ENCODE data around the gene ATP2A3. TPM values are rescaled to one million over a fixed set of nuclear protein-coding genes. Genes with fewer than 3 reads are reported as not detected.

ATP2A3 gene
- total and polyA plus RNA-seq, 9 donors, result 1.6 to 9.9 (median 4.2) TPM

- no peak for DNase-seq
- WGBS, 3 donors, result 84 to 88% (median 88%) methylated on average over 10 of the region's 10 CpGs
- Histone ChIP-seq H3K4me3 (no peak overlapping the region), H3K4me1 (ENCODE audit: insufficient read depth) (no peaks in the 10 kb centered on the region), H3K27me3 (no peaks in the 10 kb centered on the region), H3K36me3 (no peaks in the 10 kb centered on the region), H3K9me3 (no peaks in the 10 kb centered on the region), H3K27ac (no peak overlapping the region)
- no peak for TF ChIP-seq EP300 (IDR thresholded peaks at IDR 0.05)
- no peak for TF ChIP-seq POLR2A (IDR thresholded peaks at IDR 0.05)
- TF ChIP-seq CTCF (IDR thresholded peaks at IDR 0.05), result no peak
- intact Hi-C loops (cut with DNase I), result no loop called here
Measured at GRCh38 chr17:3955673-3955988, 8.6 kb downstream of the ATP2A3 start.

- intact Hi-C loops (cut with DNase I), result no loop called here
- H3K4me3 ChIP-seq, result no peak overlapping the region
- 69 to 71% (median 70%) methylated on average over 18 of the region's 18 CpGs for WGBS, 3 donors
- TF ChIP-seq EP300 (IDR thresholded peaks at IDR 0.05) (no peak), POLR2A (IDR thresholded peaks at IDR 0.05) (no peak), CTCF (IDR thresholded peaks at IDR 0.05) (no peak)
- no peaks in the 10 kb centered on the region for H3K27me3 ChIP-seq
- H3K9me3 ChIP-seq, result no peaks in the 10 kb centered on the region
- no peaks in the 10 kb centered on the region for H3K36me3 ChIP-seq
- H3K4me1 ChIP-seq (ENCODE audit: insufficient read depth), result no peaks in the 10 kb centered on the region
- no peak overlapping the region for H3K27ac ChIP-seq
- DNase-seq, result no peak
Measured at GRCh38 chr17:3954976-3955672, 9.1 kb downstream of the ATP2A3 start.

- WGBS, 3 donors, result 88 to 90% (median 89%) methylated on average over 10 of the region's 10 CpGs
- H3K27ac ChIP-seq, result no peak overlapping the region
- H3K9me3 ChIP-seq, result no peaks in the 10 kb centered on the region
- no peaks in the 10 kb centered on the region for H3K27me3 ChIP-seq
- no peaks in the 10 kb centered on the region for H3K36me3 ChIP-seq
- no peaks in the 10 kb centered on the region for H3K4me1 ChIP-seq (ENCODE audit: insufficient read depth)
- TF ChIP-seq EP300 (IDR thresholded peaks at IDR 0.05) (no peak), CTCF (IDR thresholded peaks at IDR 0.05) (no peak), POLR2A (IDR thresholded peaks at IDR 0.05) (no peak)
- H3K4me3 ChIP-seq, result no peak overlapping the region
- DNase-seq, result no peak
- intact Hi-C loops (cut with DNase I), result no loop called here
Measured at GRCh38 chr17:3954086-3954485, 10.2 kb downstream of the ATP2A3 start.

GRCh38 chr17:3953542-3953941 lies 10.7 kb downstream of the ATP2A3 start:
- no peak for DNase-seq
- no peaks in the 10 kb centered on the region for H3K9me3 ChIP-seq
- H3K4me1 ChIP-seq (ENCODE audit: insufficient read depth), result no peaks in the 10 kb centered on the region
- H3K36me3 ChIP-seq, result no peaks in the 10 kb centered on the region
- H3K27me3 ChIP-seq, result no peaks in the 10 kb centered on the region
- TF ChIP-seq CTCF (IDR thresholded peaks at IDR 0.05) (no peak), EP300 (IDR thresholded peaks at IDR 0.05) (no peak), POLR2A (IDR thresholded peaks at IDR 0.05) (no peak)
- intact Hi-C loops (cut with DNase I), result no loop called here
- H3K27ac ChIP-seq, result no peak overlapping the region
- WGBS, 3 donors, result 87 to 92% (median 91%) methylated on average over 14 of the region's 14 CpGs
- H3K4me3 ChIP-seq, result no peak overlapping the region
